ENCODE results near the gene ANGPT4.
"Not testable (repeated sequence)": the region's sequence is repeated elsewhere in the genome, so short reads cannot be mapped to it uniquely, and the experiment has no call there.

Gene ANGPT4

DNA sequence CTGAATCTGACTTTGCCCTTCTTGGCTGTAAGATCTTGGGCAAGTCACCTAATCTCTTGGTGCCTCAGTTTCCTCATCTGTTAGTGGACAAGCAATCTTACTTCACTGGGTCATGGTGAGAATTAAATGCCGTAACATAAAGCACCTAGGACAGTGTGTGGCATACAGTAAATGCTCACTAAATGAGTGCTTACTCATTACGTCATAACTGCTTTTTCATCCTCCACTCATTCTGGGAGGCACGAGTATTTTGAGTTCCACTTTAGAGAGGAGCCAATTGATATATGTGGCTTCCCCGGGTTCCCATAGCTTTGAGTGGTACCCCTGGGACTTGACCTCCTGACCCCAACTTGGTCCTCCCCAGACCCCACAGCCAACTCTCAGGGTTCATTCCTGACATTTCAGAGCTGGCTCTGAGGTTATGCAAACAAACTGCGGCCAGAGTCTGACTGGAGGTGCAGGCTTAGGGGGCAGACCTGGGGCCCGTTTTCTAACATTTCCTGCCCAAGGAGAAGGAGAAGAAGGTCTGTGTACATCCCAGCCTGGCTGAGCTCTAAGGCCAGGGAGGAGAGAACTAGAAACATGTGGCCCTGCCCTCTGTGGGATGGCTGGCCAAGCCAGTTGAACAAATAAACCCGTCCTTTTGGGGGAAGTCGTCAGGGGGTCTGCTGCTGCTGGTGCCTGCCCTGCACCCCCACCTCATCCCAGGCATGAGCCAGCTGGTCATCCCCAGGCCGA is 5.8 kb downstream of the ANGPT4 start:
- no peaks in the 10 kb centered on the region for H3K4me1 ChIP-seq (ENCODE audit: insufficient read depth, low read length)
- H3K27me3 ChIP-seq (ENCODE audit: insufficient read depth, low read length), result peaks cover 16% of the 10 kb centered on the region
- no peaks in the 10 kb centered on the region for H3K36me3 ChIP-seq (ENCODE audit: insufficient read depth, low read length)
- H2AFZ ChIP-seq (ENCODE audit: low read depth, low read length), result no peak overlapping the region
- H3K9me3 ChIP-seq (ENCODE audit: low read length), result no peaks in the 10 kb centered on the region
- no peak overlapping the region for H3K4me3 ChIP-seq (ENCODE audit: low read length)

DNA sequence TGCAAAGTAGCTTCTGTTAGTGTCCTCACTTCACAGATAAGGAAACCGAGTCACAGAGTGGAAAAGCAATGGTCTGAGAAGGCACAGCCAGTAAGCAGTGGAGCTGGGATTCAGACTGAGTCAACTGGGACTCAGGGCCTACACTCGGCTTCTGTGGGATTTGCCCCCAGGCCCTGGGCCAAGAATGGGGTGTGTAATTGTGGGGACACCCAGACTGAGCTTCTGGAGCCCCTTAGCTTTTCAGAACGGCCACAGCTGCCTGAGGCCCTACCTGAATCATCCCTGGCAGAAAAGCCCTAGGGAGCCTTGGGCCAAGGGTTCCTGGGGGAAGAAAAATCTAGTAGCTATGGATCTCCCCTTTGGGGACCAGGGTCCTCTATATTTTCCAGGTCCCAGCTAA is 6.5 kb downstream of the ANGPT4 start:
- Histone ChIP-seq H2AFZ (ENCODE audit: low read depth, low read length) (no peak overlapping the region), H3K36me3 (ENCODE audit: insufficient read depth, low read length) (no peaks in the 10 kb centered on the region), H3K27me3 (ENCODE audit: insufficient read depth, low read length) (peaks cover 15% of the 10 kb centered on the region), H3K9me3 (ENCODE audit: low read length) (no peaks in the 10 kb centered on the region), H3K4me3 (ENCODE audit: low read length) (no peak overlapping the region), H3K4me1 (ENCODE audit: insufficient read depth, low read length) (no peaks in the 10 kb centered on the region)

DNA sequence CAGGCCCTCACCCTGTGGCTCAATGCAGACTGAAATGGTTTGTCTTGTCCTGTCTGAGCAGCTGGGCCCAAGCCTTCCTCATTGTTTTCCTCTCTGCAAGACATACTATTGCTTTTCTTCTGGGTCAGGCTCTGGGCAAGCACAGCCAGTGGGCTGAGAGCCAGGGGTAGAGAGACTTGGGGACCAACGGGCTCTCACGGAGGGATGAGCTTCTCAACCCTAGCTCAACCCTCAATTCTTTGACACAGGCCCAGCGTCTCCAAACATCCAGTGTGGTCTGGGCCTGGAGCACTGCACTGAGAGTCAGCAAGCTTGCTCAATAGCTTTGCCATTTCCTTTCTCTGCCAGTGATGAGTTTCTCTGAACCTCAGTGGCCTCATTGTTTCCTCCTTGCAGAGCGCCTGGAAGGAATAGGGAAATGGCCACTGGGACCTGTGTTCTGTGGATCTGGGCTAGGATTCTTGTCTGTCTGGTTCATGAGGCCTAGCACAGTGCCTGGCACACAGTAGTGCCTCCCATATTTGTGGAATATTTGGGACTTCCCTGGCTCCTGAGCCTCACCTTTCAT is 9.3 kb downstream of the ANGPT4 start:
- no peaks in the 10 kb centered on the region for H3K4me1 ChIP-seq (ENCODE audit: insufficient read depth, low read length)
- H2AFZ ChIP-seq (ENCODE audit: low read depth, low read length), result no peak overlapping the region
- H3K36me3 ChIP-seq (ENCODE audit: insufficient read depth, low read length), result no peaks in the 10 kb centered on the region
- peaks cover 11% of the 10 kb centered on the region for H3K27me3 ChIP-seq (ENCODE audit: insufficient read depth, low read length)
- no peak overlapping the region for H3K4me3 ChIP-seq (ENCODE audit: low read length)
- H3K9me3 ChIP-seq (ENCODE audit: low read length), result no peaks in the 10 kb centered on the region

DNA sequence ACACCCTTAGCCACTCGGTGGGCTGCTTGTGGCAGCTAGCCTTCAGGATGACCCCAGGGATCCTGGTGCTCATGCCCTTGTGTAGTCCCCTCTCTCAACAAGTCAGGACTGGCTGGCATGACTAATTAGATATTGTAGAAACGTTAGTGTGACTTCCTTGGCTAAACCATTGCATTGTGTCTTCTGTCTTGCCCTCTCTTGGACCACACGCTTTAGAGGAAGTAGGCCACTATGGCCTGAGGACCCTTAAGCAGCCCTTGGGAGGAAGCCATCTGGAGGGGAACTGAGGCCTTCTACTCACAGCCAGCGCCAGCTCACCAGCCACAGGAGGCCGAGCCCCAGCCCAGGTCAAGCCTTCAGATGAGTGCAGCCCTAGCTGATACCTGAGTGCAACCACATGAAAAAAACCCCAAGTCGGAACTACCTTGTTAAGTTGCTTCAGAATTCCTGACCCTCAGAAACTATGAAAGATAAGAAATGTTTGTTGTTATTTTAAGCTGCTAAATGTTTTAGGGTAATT is 10.1 kb downstream of the ANGPT4 start:
- Histone ChIP-seq H3K4me1 (ENCODE audit: insufficient read depth, low read length) (no peaks in the 10 kb centered on the region), H2AFZ (ENCODE audit: low read depth, low read length) (no peak overlapping the region), H3K9me3 (ENCODE audit: low read length) (no peaks in the 10 kb centered on the region), H3K27me3 (ENCODE audit: insufficient read depth, low read length) (peaks cover 13% of the 10 kb centered on the region), H3K4me3 (ENCODE audit: low read length) (no peak overlapping the region), H3K36me3 (ENCODE audit: insufficient read depth, low read length) (no peaks in the 10 kb centered on the region)

DNA sequence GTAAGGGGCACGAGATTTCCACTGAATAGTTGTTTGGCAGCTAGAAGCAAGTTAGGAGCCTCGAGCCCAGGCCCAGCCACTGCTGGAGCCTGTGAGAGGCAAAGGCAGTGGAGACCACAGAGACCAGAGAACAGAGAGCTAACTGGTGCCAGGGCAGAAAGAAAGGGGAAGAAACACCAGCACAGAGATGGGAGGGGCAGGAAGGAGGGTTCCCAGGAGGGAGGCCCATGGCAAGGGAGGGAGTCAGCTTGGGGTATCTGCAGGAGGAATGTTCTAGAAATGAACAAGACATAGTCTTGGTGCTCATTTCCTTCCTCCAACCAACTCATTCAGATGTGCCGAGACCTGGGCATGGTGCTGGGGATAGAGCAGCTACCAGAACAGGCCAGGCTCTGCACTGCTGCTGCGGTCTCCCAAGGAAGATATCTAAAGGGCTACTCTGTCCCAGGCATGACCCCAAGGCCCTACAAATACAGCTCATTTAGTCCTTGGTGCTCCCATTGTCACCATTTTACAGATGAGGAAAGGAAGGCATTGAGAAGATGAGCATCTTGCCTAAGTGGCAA is 10.7 kb downstream of the ANGPT4 start:
- Histone ChIP-seq H3K9me3 (ENCODE audit: low read length) (no peaks in the 10 kb centered on the region), H2AFZ (ENCODE audit: low read depth, low read length) (no peak overlapping the region), H3K36me3 (ENCODE audit: insufficient read depth, low read length) (no peaks in the 10 kb centered on the region), H3K4me3 (ENCODE audit: low read length) (no peak overlapping the region), H3K4me1 (ENCODE audit: insufficient read depth, low read length) (no peaks in the 10 kb centered on the region), H3K27me3 (ENCODE audit: insufficient read depth, low read length) (peaks cover 13% of the 10 kb centered on the region)

DNA sequence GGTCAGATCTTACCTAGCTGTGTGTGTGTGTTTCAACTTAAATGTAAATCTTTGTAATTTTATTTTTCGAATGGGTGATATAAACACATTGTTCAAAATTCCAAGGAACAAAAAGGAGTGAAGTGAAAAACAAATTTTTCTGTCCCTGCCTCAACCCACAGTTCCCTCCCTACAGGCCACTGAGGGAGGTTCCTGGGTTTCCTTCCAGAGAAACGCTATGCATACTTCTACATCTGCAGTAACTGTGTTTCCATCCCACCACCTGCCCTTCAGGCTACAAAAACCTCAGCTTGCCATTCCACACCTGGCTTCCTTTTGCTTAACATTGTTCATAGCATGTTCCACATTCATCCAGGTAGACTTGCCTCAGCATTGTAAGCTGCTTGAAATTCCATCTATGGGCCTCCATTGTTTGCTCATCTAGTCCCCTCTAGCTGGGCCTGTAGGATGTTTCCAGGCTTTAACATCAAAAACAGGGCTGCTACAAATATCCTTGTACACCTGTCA is 12.0 kb downstream of the ANGPT4 start:
- no peak overlapping the region for H3K4me3 ChIP-seq (ENCODE audit: low read length)
- no peaks in the 10 kb centered on the region for H3K9me3 ChIP-seq (ENCODE audit: low read length)
- peaks cover 9% of the 10 kb centered on the region for H3K27me3 ChIP-seq (ENCODE audit: insufficient read depth, low read length)
- no peak overlapping the region for H2AFZ ChIP-seq (ENCODE audit: low read depth, low read length)
- H3K4me1 ChIP-seq (ENCODE audit: insufficient read depth, low read length), result no peaks in the 10 kb centered on the region
- no peaks in the 10 kb centered on the region for H3K36me3 ChIP-seq (ENCODE audit: insufficient read depth, low read length)

DNA sequence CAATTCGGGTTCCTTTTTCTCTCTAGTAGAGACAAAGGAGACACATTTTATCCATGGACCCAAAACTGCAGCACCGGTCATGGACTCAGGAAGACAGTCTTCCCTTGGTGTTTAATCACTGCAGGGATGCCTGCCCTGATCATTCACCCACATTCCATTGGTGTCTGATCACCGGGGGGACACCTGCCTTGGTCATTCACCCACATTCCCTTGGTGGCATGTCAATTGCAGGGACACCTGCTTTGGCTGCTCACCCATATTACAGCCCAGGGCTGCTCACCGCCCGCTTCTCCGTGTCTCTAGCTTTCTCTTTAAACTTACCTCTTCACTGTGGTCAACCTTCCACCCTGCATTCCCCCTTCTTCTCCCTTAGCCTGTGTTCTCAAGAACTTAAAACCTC is 18.7 kb downstream of the ANGPT4 start:
- not testable (repeated sequence) for H3K4me3 ChIP-seq (ENCODE audit: low read length); H3K27me3 ChIP-seq (ENCODE audit: insufficient read depth, low read length); H3K36me3 ChIP-seq (ENCODE audit: insufficient read depth, low read length); H3K9me3 ChIP-seq (ENCODE audit: low read length); H2AFZ ChIP-seq (ENCODE audit: low read depth, low read length); H3K4me1 ChIP-seq (ENCODE audit: insufficient read depth, low read length)

DNA sequence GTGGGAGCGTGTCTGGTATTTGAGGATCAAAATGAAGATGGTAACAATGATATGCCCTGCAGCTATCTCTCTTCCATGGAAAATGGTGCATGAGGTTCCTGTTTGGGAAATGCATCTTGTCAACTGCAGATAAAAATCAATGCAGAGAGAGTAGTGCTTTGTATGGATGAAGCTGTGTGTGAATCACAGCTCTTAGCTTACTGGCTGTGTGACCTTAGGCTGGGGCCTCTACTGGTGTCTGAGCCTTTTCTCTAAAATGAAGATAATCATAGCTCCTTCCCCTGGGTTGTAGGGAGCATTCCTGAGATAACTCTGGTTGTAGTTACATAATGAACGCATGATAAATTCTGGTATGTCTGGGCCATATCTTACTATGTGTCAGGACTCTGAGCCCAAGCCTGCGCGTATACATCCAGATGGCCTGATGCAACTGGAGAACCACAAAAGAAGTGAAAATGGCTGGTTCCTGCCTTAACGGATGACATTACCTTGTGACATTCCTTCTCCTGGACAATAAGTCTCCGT is 19.6 kb downstream of the ANGPT4 start:
- no peak overlapping the region for H3K4me3 ChIP-seq (ENCODE audit: low read length)
- H3K27me3 ChIP-seq (ENCODE audit: insufficient read depth, low read length), result peaks cover 1% of the 10 kb centered on the region
- H3K9me3 ChIP-seq (ENCODE audit: low read length), result peaks cover 2% of the 10 kb centered on the region
- H3K4me1 ChIP-seq (ENCODE audit: insufficient read depth, low read length), result no peaks in the 10 kb centered on the region
- H2AFZ ChIP-seq (ENCODE audit: low read depth, low read length), result no peak overlapping the region
- no peaks in the 10 kb centered on the region for H3K36me3 ChIP-seq (ENCODE audit: insufficient read depth, low read length)

DNA sequence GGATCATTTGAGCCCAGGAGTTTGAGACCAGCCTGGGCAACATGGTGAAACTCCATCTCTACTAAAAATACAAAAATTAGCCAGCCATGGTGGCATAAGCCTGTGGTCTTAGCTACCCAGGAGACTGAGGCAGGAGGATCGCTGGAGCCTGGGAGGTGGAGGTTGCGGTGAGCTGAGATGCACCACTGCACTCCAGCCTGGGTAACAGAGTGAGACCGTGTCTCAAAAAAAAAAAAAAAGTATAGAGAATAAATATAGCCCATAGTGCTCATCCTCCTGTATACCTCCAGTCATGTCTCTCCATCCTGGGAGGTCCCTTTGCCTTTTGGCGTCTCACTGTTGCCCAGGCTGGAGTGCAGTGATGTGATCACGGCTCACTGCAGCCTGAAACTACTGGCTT is 23.8 kb downstream of the ANGPT4 start:
- H3K36me3 ChIP-seq (ENCODE audit: insufficient read depth, low read length); H3K27me3 ChIP-seq (ENCODE audit: insufficient read depth, low read length); H3K4me1 ChIP-seq (ENCODE audit: insufficient read depth, low read length); H3K4me3 ChIP-seq (ENCODE audit: low read length); H3K9me3 ChIP-seq (ENCODE audit: low read length); H2AFZ ChIP-seq (ENCODE audit: low read depth, low read length): not testable (repeated sequence)

DNA sequence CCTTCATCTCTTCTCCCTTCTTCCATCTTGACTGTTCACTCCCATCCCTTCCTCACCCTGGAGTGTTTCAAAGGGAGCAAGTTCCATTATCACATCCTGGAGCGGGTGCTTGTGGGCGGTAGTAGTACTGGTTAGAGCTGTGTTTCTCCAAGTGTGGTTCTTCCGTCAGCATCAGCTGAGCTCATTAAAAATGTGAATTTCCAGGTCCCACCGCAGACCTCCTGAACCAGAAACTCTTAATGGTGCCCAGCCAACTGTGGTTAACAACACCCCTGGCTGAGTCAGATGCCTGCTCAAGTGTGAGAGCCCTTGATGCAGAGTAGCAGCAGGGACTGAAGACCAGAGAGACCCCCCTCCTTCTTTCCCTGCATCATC is 24.4 kb downstream of the ANGPT4 start:
- Histone ChIP-seq H3K4me3 (ENCODE audit: low read length) (no peak overlapping the region), H3K4me1 (ENCODE audit: insufficient read depth, low read length) (peaks cover 7% of the 10 kb centered on the region), H3K9me3 (ENCODE audit: low read length) (peaks cover 1% of the 10 kb centered on the region), H3K36me3 (ENCODE audit: insufficient read depth, low read length) (no peaks in the 10 kb centered on the region), H3K27me3 (ENCODE audit: insufficient read depth, low read length) (no peaks in the 10 kb centered on the region), H2AFZ (ENCODE audit: low read depth, low read length) (no peak overlapping the region)

DNA sequence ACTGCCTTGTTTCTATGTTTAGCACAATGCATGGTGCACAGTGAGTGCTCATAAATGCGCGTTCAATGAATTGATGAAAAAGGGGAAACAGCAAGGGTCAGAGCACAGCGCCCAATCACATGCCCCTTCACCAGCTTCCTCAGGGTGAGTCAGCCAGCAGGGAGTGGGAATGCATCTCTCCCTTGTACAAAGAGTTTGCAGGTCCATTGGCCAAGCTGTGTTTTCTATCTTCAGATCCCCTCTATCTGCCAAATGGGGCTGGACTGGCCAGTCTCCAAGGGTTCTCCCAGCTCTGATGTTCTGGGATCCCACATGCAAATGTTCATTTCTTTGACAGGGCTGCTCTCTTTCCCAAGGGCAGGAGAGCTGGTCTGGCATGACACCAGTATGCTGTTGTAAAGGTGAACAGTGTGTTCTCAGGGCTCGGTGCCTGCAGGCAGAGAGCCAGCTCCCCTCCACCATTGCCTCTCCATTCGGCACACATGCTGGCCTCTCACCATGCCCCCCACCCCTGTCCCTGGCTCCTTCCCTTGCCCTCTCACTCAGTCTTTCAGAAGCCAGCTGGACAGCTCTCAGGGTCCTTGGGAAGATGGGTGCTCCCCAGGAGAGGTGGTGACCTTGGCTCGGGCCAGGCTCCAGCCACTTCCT is 25.0 kb downstream of the ANGPT4 start:
- Histone ChIP-seq H3K9me3 (ENCODE audit: low read length) (no peaks in the 10 kb centered on the region), H3K36me3 (ENCODE audit: insufficient read depth, low read length) (no peaks in the 10 kb centered on the region), H3K27me3 (ENCODE audit: insufficient read depth, low read length) (no peaks in the 10 kb centered on the region), H2AFZ (ENCODE audit: low read depth, low read length) (no peak overlapping the region), H3K4me1 (ENCODE audit: insufficient read depth, low read length) (peaks cover 10% of the 10 kb centered on the region), H3K4me3 (ENCODE audit: low read length) (no peak overlapping the region)

DNA sequence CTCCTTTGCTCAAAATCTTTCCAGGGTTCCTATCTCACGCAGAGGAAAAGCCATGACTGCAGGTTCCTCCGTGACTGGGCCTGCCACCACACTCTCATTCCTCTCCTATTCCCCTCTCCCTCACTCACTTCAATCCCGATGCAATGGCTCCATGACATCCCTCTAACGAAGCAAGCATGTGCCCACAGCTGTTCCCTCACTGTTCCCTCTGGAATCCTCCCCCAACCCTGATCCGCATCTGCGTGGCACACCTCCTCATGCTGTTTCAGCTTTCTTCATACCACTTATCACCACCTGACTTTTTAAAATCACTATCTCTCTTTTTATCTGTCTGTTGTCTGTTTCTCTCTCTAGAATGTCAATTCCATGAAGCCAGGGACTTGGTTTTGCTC is 25.5 kb downstream of the ANGPT4 start:
- peaks cover under 1% of the 10 kb centered on the region for H3K27me3 ChIP-seq (ENCODE audit: insufficient read depth, low read length)
- H3K4me1 ChIP-seq (ENCODE audit: insufficient read depth, low read length), result peaks cover 10% of the 10 kb centered on the region
- H3K4me3 ChIP-seq (ENCODE audit: low read length), result no peak overlapping the region
- H3K36me3 ChIP-seq (ENCODE audit: insufficient read depth, low read length), result no peaks in the 10 kb centered on the region
- H2AFZ ChIP-seq (ENCODE audit: low read depth, low read length), result no peak overlapping the region
- H3K9me3 ChIP-seq (ENCODE audit: low read length), result no peaks in the 10 kb centered on the region

DNA sequence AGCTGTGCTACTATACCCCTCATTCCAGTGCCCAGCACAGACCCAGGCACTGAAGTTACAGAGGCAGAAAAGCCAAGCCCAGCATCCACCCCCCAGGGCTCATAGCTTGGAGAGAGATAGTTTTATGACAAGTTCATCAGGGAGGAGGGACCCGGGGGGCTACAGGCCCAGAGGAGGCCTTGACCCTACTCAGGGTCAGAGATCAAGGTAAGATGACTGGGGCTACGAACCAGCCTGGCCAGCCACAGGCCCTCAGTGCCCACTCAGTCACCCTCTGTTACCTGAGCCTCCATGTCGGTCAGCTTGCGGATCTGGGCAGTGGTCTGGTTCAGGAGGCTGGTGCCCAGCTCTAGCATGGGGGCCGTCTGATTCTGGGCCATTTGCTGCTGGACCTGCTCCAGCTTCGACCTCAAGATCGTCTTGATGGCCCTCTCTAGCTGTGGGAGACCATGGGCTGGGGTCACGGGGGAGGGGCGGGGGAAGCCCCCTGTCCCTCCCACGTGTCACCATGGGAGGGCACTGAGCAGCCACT is 26.1 kb downstream of the ANGPT4 start:
- H3K9me3 ChIP-seq (ENCODE audit: low read length), result no peaks in the 10 kb centered on the region
- H3K36me3 ChIP-seq (ENCODE audit: insufficient read depth, low read length), result no peaks in the 10 kb centered on the region
- no peak overlapping the region for H3K4me3 ChIP-seq (ENCODE audit: low read length)
- H2AFZ ChIP-seq (ENCODE audit: low read depth, low read length), result no peak overlapping the region
- H3K27me3 ChIP-seq (ENCODE audit: insufficient read depth, low read length), result peaks cover 7% of the 10 kb centered on the region
- peaks cover 10% of the 10 kb centered on the region for H3K4me1 ChIP-seq (ENCODE audit: insufficient read depth, low read length)
